Superior temporal gyrus (tissue), 1 donor: Measurements from ENCODE around the gene HFM1.
"Not testable (repeated sequence)": the region's sequence is repeated elsewhere in the genome, so short reads cannot be mapped to it uniquely, and the experiment has no call there.

ENCODE experiments used
- DNase-seq: peaks from one replicate; pipeline ENCODE4 v3.0.0-alpha.2; 2016; ENCODE audit errors: extremely low spot score

HFM1 gene

GRCh38 chr1:91404151-91405012, at the start of gene HFM1:
HFM1 (minus strand) TSS chr1:91404837; CDS start chr1:91401082, 3,755 bp downstream.
- peak; percentile 64 for DNase-seq

- DNase-seq = no peak
Measured at GRCh38 chr1:91454136-91454535, 49.5 kb upstream of the HFM1 start.

- no peak for DNase-seq
Measured at GRCh38 chr1:91450260-91450659, 45.6 kb upstream of the HFM1 start.

GRCh38 chr1:91447782-91448181, 43.1 kb upstream of the HFM1 start:
- DNase-seq = not testable (repeated sequence)

- DNase-seq = not testable (repeated sequence)
Measured at GRCh38 chr1:91441980-91442379, 37.3 kb upstream of the HFM1 start.

GRCh38 chr1:91440847-91441246, 36.2 kb upstream of the HFM1 start:
- no peak for DNase-seq

- DNase-seq = no peak
Measured at GRCh38 chr1:91439016-91439415, 34.4 kb upstream of the HFM1 start.

- no peak for DNase-seq
Measured at GRCh38 chr1:91428182-91428798, 23.7 kb upstream of the HFM1 start.

- DNase-seq = no peak
Measured at GRCh38 chr1:91427741-91428140, 23.1 kb upstream of the HFM1 start.

GRCh38 chr1:91422523-91422922, 17.9 kb upstream of the HFM1 start:
- not testable (repeated sequence) for DNase-seq

GRCh38 chr1:91412371-91412770, 7.7 kb upstream of the HFM1 start:
- DNase-seq = no peak

GRCh38 chr1:91406773-91407389, 2.2 kb upstream of the HFM1 start:
- no peak for DNase-seq

- peak; percentile 70 for DNase-seq
Measured at GRCh38 chr1:91402023-91402422, 2.6 kb downstream of the HFM1 start.

GRCh38 chr1:91400133-91400725, 4.4 kb downstream of the HFM1 start:
- DNase-seq = no peak

GRCh38 chr1:91398291-91398690, 6.3 kb downstream of the HFM1 start:
- DNase-seq = no peak

GRCh38 chr1:91397605-91398004, 7.0 kb downstream of the HFM1 start:
- no peak for DNase-seq

GRCh38 chr1:91393042-91393441, 11.6 kb downstream of the HFM1 start:
- DNase-seq = no peak

GRCh38 chr1:91386109-91386508, 18.5 kb downstream of the HFM1 start:
- no peak for DNase-seq

GRCh38 chr1:91383456-91383855, 21.2 kb downstream of the HFM1 start:
- DNase-seq = no peak

GRCh38 chr1:91381844-91382243, 22.8 kb downstream of the HFM1 start:
- DNase-seq = no peak

GRCh38 chr1:91374086-91374485, 30.6 kb downstream of the HFM1 start:
- DNase-seq = no peak

GRCh38 chr1:91372230-91372629, 32.4 kb downstream of the HFM1 start:
- DNase-seq = not testable (repeated sequence)
